Activated CD8-positive, alpha-beta memory T cell treated with anti-CD3 and anti-CD28 coated beads for 48 hours (primary cell): ENCODE measurements around the gene TBL1X.

Experiments
- DNase-seq, 3 experiments: peaks; one replicate each; pipeline ENCODE4 v3.0.0-alpha.2; 2020; ENCODE audit warnings: low read depth in 2 of 3, low spot score in 2 of 3

TBL1X gene

GRCh38 chrX:9698576-9698975 lies 233.7 kb downstream of the TBL1X start:
- DNase-seq: no peak

- DNase-seq: no peak
Measured at GRCh38 chrX:9700555-9700954, 235.7 kb downstream of the TBL1X start.

GRCh38 chrX:9701790-9702189 lies 236.9 kb downstream of the TBL1X start:
- no peak for DNase-seq

GRCh38 chrX:9703406-9703805 lies 238.5 kb downstream of the TBL1X start:
- DNase-seq: no peak

GRCh38 chrX:9704876-9705465 lies 240.1 kb downstream of the TBL1X start:
- DNase-seq: no peak

GRCh38 chrX:9706421-9706820 lies 241.6 kb downstream of the TBL1X start:
- no peak for DNase-seq

GRCh38 chrX:9707306-9708033 lies 242.6 kb downstream of the TBL1X start:
- DNase-seq: no peak

GRCh38 chrX:9708086-9708485 lies 243.2 kb downstream of the TBL1X start:
- DNase-seq: no peak

- peak; percentile 41 to 67 (median 50) for DNase-seq
Measured at GRCh38 chrX:9708923-9709553, 244.2 kb downstream of the TBL1X start.

- no peak for DNase-seq
Measured at GRCh38 chrX:9710332-9710731, 245.5 kb downstream of the TBL1X start.

GRCh38 chrX:9717376-9717775 lies 252.5 kb downstream of the TBL1X start:
- no peak for DNase-seq

- no peak for DNase-seq
Measured at GRCh38 chrX:9724711-9725110, 259.9 kb downstream of the TBL1X start.

GRCh38 chrX:9728261-9728660 lies 263.4 kb downstream of the TBL1X start:
- no peak for DNase-seq

GRCh38 chrX:9729171-9729885 lies 264.5 kb downstream of the TBL1X start:
- no peak for DNase-seq

- DNase-seq: no peak
Measured at GRCh38 chrX:9730078-9730477, 265.2 kb downstream of the TBL1X start.

- no peak for DNase-seq
Measured at GRCh38 chrX:9730752-9731151, 265.9 kb downstream of the TBL1X start.

- DNase-seq: no peak
Measured at GRCh38 chrX:9737363-9737762, 272.5 kb downstream of the TBL1X start.

GRCh38 chrX:9738151-9738550 lies 273.3 kb downstream of the TBL1X start:
- no peak for DNase-seq

- no peak for DNase-seq
Measured at GRCh38 chrX:9739130-9739529, 274.3 kb downstream of the TBL1X start.

- no peak for DNase-seq
Measured at GRCh38 chrX:9745417-9746115, 280.7 kb downstream of the TBL1X start.

GRCh38 chrX:9746148-9746888 lies 281.5 kb downstream of the TBL1X start:
- DNase-seq: no peak
